K562 (cell line): ENCODE measurements around the gene DCAKD. TPM values are rescaled to one million over a fixed set of nuclear protein-coding genes. Genes with fewer than 3 reads are reported as not detected.

Experiments
- ATAC-seq: fragments of 200-7000 bp; cut with Tn5 transposase; 3 replicates; pipeline ENCODE4 v1.9.1; 2020; ENCODE audit warnings: moderate library complexity
- BruUV-seq: library from RNA; stranded (reverse); fragments of 400-500 nt; replicated peaks from 2 replicates; lab custom pipeline; 2021; lab: Mats Ljungman, UMichigan
- CTCF ChIA-PET: fragments of 300-600 bp; formaldehyde crosslinking; extraction: SDS; loops from one replicate; lab custom pipeline; 2021; ENCODE audit warnings: low intra/inter-chr PET ratio; lab: Yijun Ruan, JAX
- POLR2A ChIA-PET: fragments of 300-600, 350-650 bp; sonication (Branson Sonifier 250); formaldehyde crosslinking; extraction: SDS; loops from one replicate; lab custom pipeline; 2021; ENCODE audit warnings: antibody characterized with exemption, inconsistent platforms; lab: Yijun Ruan, JAX
- DNase-seq, 4 experiments: peaks; one replicate each; pipeline versions ENCODE4 v3.0.0 to v3.0.0-alpha.2; 2011 to 2018; ENCODE audit warnings: low spot score in 3 of 4, mixed read lengths in 3 of 4; ENCODE audit errors: extremely low read depth in 1 of 4
- FAIRE-seq: peaks from 2 replicates; lab custom pipeline; 2011; peaks lifted over from hg19 to GRCh38; lab: Jason Lieb, UNC
- H2AFZ ChIP-seq: 2 replicates; pipeline ENCODE4 v1.6.0; 2011; ENCODE audit warnings: low read depth, low read length, control low read depth, inconsistent platforms
- H3K27ac ChIP-seq: fragments of 200-600 bp; 3 replicates; pipeline ENCODE4 v1.8.0; 2011; ENCODE audit warnings: low read depth, mild to moderate bottlenecking, control low read depth, inconsistent platforms, low read length, moderate library complexity, mixed read lengths; ENCODE audit errors: extremely low read depth
- H3K27me3 ChIP-seq, 2 experiments: fragments of 300-600 bp in 1 of 2; 2 replicates in 1 of 2; 3 replicates in 1 of 2; pipeline versions ENCODE4 v1.6.0 to v1.8.0; 2011; ENCODE audit warnings: inconsistent platforms in 2 of 2, low read length in 2 of 2, mild to moderate bottlenecking in 1 of 2, mixed read lengths in 1 of 2, moderate library complexity in 1 of 2; ENCODE audit not compliant: control insufficient read depth in 2 of 2, insufficient read depth in 2 of 2
- H3K36me3 ChIP-seq: fragments of 300-600 bp; 3 replicates; pipeline ENCODE4 v1.8.0; 2011; ENCODE audit warnings: mild to moderate bottlenecking, low read length, inconsistent platforms; ENCODE audit not compliant: control insufficient read depth, insufficient read depth
- H3K4me1 ChIP-seq, 2 experiments: fragments of 200-600 bp in 1 of 2; replicated peaks in 1 of 2; 2 replicates in 1 of 2; 3 replicates in 1 of 2; pipeline versions ENCODE4 v1.5.1 to v1.8.0; 2011; ENCODE audit warnings: inconsistent platforms in 2 of 2, low read length in 2 of 2, mild to moderate bottlenecking in 1 of 2, mixed read lengths in 1 of 2, moderate library complexity in 1 of 2; ENCODE audit not compliant: control insufficient read depth in 2 of 2, insufficient read depth in 2 of 2
- H3K4me2 ChIP-seq: 2 replicates; pipeline ENCODE4 v1.6.1; 2011; ENCODE audit warnings: low read length, control low read depth, inconsistent platforms, mixed read lengths; ENCODE audit not compliant: insufficient read depth
- H3K4me3 ChIP-seq: fragments of 200-600 bp; sonication (generic), shearing (Covaris generic); 2 replicates; pipeline ENCODE4 v1.5.1; 2016; ENCODE audit warnings: control low read depth, inconsistent platforms
- H3K79me2 ChIP-seq: fragments of 200-600 bp; 3 replicates; pipeline ENCODE4 v1.8.0; 2011; ENCODE audit warnings: low read length, inconsistent platforms; ENCODE audit not compliant: control insufficient read depth, insufficient read depth
- H3K9ac ChIP-seq, 2 experiments: 2 replicates each; pipeline versions ENCODE4 v1.6.0 to v1.6.1; 2011; ENCODE audit warnings: low read depth in 2 of 2, low read length in 2 of 2, control low read depth in 1 of 2, inconsistent platforms in 1 of 2, mild to moderate bottlenecking in 1 of 2, mixed read lengths in 1 of 2; ENCODE audit not compliant: insufficient read depth in 1 of 2
- H3K9me1 ChIP-seq: one replicate; pipeline ENCODE4 v1.6.0; 2011; ENCODE audit warnings: inconsistent platforms, mild to moderate bottlenecking, low read length, moderate library complexity; ENCODE audit not compliant: control insufficient read depth, insufficient read depth
- H3K9me3 ChIP-seq: replicated peaks from 2 replicates; pipeline ENCODE4 v1.5.1; 2011; ENCODE audit warnings: low read depth, low read length, inconsistent platforms; ENCODE audit not compliant: control insufficient read depth, insufficient read depth
- H4K20me1 ChIP-seq: replicated peaks from 2 replicates; pipeline ENCODE4 v1.6.1; 2011; ENCODE audit warnings: low read length, inconsistent platforms, mixed read lengths; ENCODE audit not compliant: control insufficient read depth, insufficient read depth
- MBD2 ChIP-seq: sonication (generic); IDR thresholded peaks from 2 replicates; pipeline ENCODE4 v1.6.1; 2016; ENCODE audit warnings: low read depth, borderline replicate concordance
- MIER1 ChIP-seq: fragments of 450-650 bp; IDR thresholded peaks from 2 replicates; pipeline ENCODE4 v1.6.1; 2016; ENCODE audit warnings: antibody characterized with exemption, mild to moderate bottlenecking, low read depth
- NEUROD1 ChIP-seq: fragments of 150-350 bp; IDR thresholded peaks from 2 replicates; pipeline ENCODE4 v1.6.1; 2014; ENCODE audit warnings: borderline replicate concordance, low read length, low read depth; ENCODE audit not compliant: partially characterized antibody
- SP1 ChIP-seq: sonication (generic); formaldehyde crosslinking; IDR thresholded peaks from 2 replicates; pipeline ENCODE4 v1.8.1; 2022; ENCODE audit warnings: mild to moderate bottlenecking, missing genetic modification reagents
- TAF15 ChIP-seq: fragments of 200-400 bp; formaldehyde crosslinking; IDR thresholded peaks from 2 replicates; pipeline ENCODE4 v1.6.1; 2017; ENCODE audit warnings: mild to moderate bottlenecking, low read depth, low read length, moderate library complexity
- ZNF347 ChIP-seq: fragments of 450-650 bp; formaldehyde crosslinking; IDR thresholded peaks from 2 replicates; pipeline ENCODE4 v1.4.0; 2020; ENCODE audit warnings: low read depth, mild to moderate bottlenecking, moderate library complexity
- ZNF436 ChIP-seq: fragments of 250-450, 450-650 bp; sonication (Bioruptor Pico); formaldehyde crosslinking; IDR thresholded peaks from 2 replicates; pipeline ENCODE4 v1.7.0; 2020; ENCODE audit warnings: mild to moderate bottlenecking
- WGBS: fragments of 100-300 bp; shearing (Covaris generic); methylation state at CpG from one replicate; pipeline ENCODE4 v1.1.6; 2016; ENCODE audit warnings: low coverage, mixed read lengths; ENCODE audit not compliant: insufficient coverage; ENCODE audit errors: missing lambda C conversion rate; 5-methylcytosine and 5-hydroxymethylcytosine counted together
- in situ Hi-C: fragments of 300-500 bp; cut with MboI; formaldehyde crosslinking; loops from 4 replicates; pipeline ENCODE4 v1.15.0; 2018; ENCODE audit warnings: inconsistent platforms, mixed read lengths
- intact Hi-C: fragments of 100-400 bp; cut with micrococcal nuclease; formaldehyde crosslinking; loops from 2 replicates; pipeline ENCODE4 v1.14.2; 2022
- polyA plus RNA-seq, 8 experiments: library from polyadenylated mRNA; depleted of rRNA in 4 of 8; stranded (reverse) in 5 of 8; unstranded in 3 of 8; fragments of >200 nt; fragmentation: Nextera tagmentation in 2 of 8; fragmentation: Illumina TruSeq in 1 of 8; extraction: Ambion mirVana in 2 of 8; extraction: Trizol in 1 of 8; gene quantifications; 2 replicates each; pipeline versions ENCODE4 v1.2.1 to v1.2.3, GENCODE V29; 2011 to 2014; ENCODE audit warnings: inconsistent platforms in 1 of 8, missing spikeins in 1 of 8
- total RNA-seq, 7 experiments: library from RNA; depleted of rRNA in 6 of 7; stranded (reverse); fragments of >200 nt in 6 of 7; fragmentation: Illumina TruSeq in 2 of 7; extraction: Trizol in 2 of 7; gene quantifications; 2 replicates each; pipeline versions ENCODE4 v1.2.1 to v1.2.3, GENCODE V29; 2011 to 2021; ENCODE audit warnings: low replicate concordance in 1 of 7

Gene DCAKD
- total and polyA plus RNA-seq, 9 of the 15 experiments (the other 6 are each of a cell fraction or from before 2014, with no cell fraction given) = 7.9 to 35.5 (median 21.4) TPM

DNA sequence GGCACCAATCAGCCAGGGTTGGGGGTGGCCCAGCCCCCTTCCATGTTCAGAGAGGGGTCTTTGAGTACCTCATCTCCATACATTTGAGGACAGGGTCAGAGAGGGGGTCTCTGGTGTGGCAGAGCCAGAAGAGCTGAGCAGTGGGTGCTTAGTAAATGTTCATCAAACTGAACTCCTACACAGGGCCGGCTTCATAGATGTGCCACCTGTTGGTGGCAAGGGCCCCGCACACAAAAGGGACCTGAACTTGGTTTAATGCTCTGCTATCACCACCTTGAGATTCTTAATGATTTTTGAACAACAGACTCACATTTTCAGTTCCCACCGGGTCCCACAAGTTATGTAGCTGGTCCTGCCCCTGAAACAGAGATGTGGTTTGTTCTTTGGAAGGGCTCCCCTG lies 74.4 kb downstream of the DCAKD start:
- Histone ChIP-seq H4K20me1 (peaks cover 8% of the 10 kb centered on the region), H2AFZ (no peak overlapping the region), H3K4me3 (no peak overlapping the region), H3K27ac (no peak overlapping the region), H3K9ac (0 out of 4 replicates have a peak overlapping the region, but pooled peaks of 1 of the 2 experiments have one; percentile 26), H3K9me3 (no peaks in the 10 kb centered on the region), H3K36me3 (no peaks in the 10 kb centered on the region), H3K27me3 (peaks cover 30 to 63% of the 10 kb centered on the region in 2 experiments), H3K9me1 (no peaks in the 10 kb centered on the region), H3K79me2 (no peaks in the 10 kb centered on the region), H3K4me1 (peaks cover 3 to 12% of the 10 kb centered on the region in 2 experiments; a peak in 4 of 5 replicates), H3K4me2 (no peak overlapping the region)
- ATAC-seq (no peak), FAIRE-seq (no peak), DNase-seq (no peak)
- 3% methylated on average over 3 of the region's 3 CpGs for WGBS
- ChIA-PET POLR2A (interaction anchor here (1.4 kb wide), 2 partner anchors 10 to 171 kb away, joined by 3 to 5 read pairs; partner anchors contain the start of gene HEXIM1), CTCF (no interaction called here)
- in situ Hi-C loops = no loop called here
- TF ChIP-seq TAF15 (no peak), NEUROD1 (no peak), MIER1 (no peak), SP1 (CRISPR knock-in tag) (no peak), MBD2 (no peak), ZNF347 (CRISPR knock-in tag) (no peak), ZNF436 (CRISPR knock-in tag) (no peak)
- intact Hi-C loops = no loop called here
- BruUV-seq = no TSS peak
